ENCODE measurements around the gene MYADM. TPM values are rescaled to one million over a fixed set of nuclear protein-coding genes. Genes with fewer than 3 reads are reported as not detected.
"Not testable (repeated sequence)": the region's sequence is repeated elsewhere in the genome, so short reads cannot be mapped to it uniquely, and the experiment has no call there.

MYADM gene
- total RNA-seq (2014; rRNA removed; shearing (Covaris generic); ENCODE audit: low replicate concordance) = not detected in 2 replicates

GRCh38 chr19:53867225-53868090 lies at the start of gene MYADM:
TSS of gene MYADM (plus strand) at chr19:53867883. CDS start at chr19:53873530, 5,647 bp downstream.
- Histone ChIP-seq H3K27me3 (ENCODE audit: low read length) (no peaks in the 10 kb centered on the region), H3K4me3 (ENCODE audit: low read length) (no peak within 1 kb of the TSS), H3K9me3 (ENCODE audit: low read length) (no peaks in the 10 kb centered on the region), H3K36me3 (ENCODE audit: insufficient read depth, low read length) (no peaks in the 10 kb centered on the region), H3K9me2 (replicated peaks; ENCODE audit: insufficient read depth, low read length) (no peaks in the 10 kb centered on the region), H3K9ac (ENCODE audit: low read length) (no peak within 1 kb of the TSS), H3K4me2 (ENCODE audit: low read depth, low read length, poor library complexity, severe bottlenecking) (peak within 1 kb of the TSS; percentile 20), H3K79me2 (ENCODE audit: low read length) (no peaks in the 10 kb centered on the region), H4K20me1 (ENCODE audit: insufficient read depth, low read depth, low read length) (no peaks in the 10 kb centered on the region), H3K27ac (ENCODE audit: low read length) (no peak within 1 kb of the TSS), H2AFZ (ENCODE audit: low read length) (no peak within 1 kb of the TSS), H3K4me1 (ENCODE audit: low read length) (peaks cover 5% of the 10 kb centered on the region)
- peak; percentile 93 for DNase-seq

GRCh38 chr19:53818756-53819155 lies 48.9 kb upstream of the MYADM start:
- Histone ChIP-seq H3K9me3 (ENCODE audit: low read length) (no peaks in the 10 kb centered on the region), H3K79me2 (ENCODE audit: low read length) (no peaks in the 10 kb centered on the region)
- no peak for DNase-seq

GRCh38 chr19:53819861-53820260 lies 47.8 kb upstream of the MYADM start:
- Histone ChIP-seq H4K20me1 (ENCODE audit: insufficient read depth, low read depth, low read length) (no peaks in the 10 kb centered on the region), H3K4me1 (ENCODE audit: low read length) (no peaks in the 10 kb centered on the region), H3K9me2 (replicated peaks; ENCODE audit: insufficient read depth, low read length) (no peaks in the 10 kb centered on the region), H3K27ac (ENCODE audit: low read length) (no peak overlapping the region), H3K36me3 (ENCODE audit: insufficient read depth, low read length) (no peaks in the 10 kb centered on the region), H3K4me2 (ENCODE audit: low read depth, low read length, poor library complexity, severe bottlenecking) (no peak overlapping the region), H3K9me3 (ENCODE audit: low read length) (no peaks in the 10 kb centered on the region), H2AFZ (ENCODE audit: low read length) (no peak overlapping the region), H3K27me3 (ENCODE audit: low read length) (no peaks in the 10 kb centered on the region), H3K4me3 (ENCODE audit: low read length) (no peak overlapping the region), H3K79me2 (ENCODE audit: low read length) (no peaks in the 10 kb centered on the region), H3K9ac (ENCODE audit: low read length) (no peak overlapping the region)
- no peak for DNase-seq

More at GRCh38 chr19:53818756-53819155, 48.9 kb upstream of the MYADM start:
- Histone ChIP-seq H3K4me2 (ENCODE audit: low read depth, low read length, poor library complexity, severe bottlenecking) (no peak overlapping the region), H3K9me2 (replicated peaks; ENCODE audit: insufficient read depth, low read length) (no peaks in the 10 kb centered on the region), H3K4me1 (ENCODE audit: low read length) (no peaks in the 10 kb centered on the region), H4K20me1 (ENCODE audit: insufficient read depth, low read depth, low read length) (no peaks in the 10 kb centered on the region), H3K36me3 (ENCODE audit: insufficient read depth, low read length) (no peaks in the 10 kb centered on the region), H3K27ac (ENCODE audit: low read length) (no peak overlapping the region), H3K4me3 (ENCODE audit: low read length) (no peak overlapping the region), H2AFZ (ENCODE audit: low read length) (no peak overlapping the region), H3K27me3 (ENCODE audit: low read length) (no peaks in the 10 kb centered on the region), H3K9ac (ENCODE audit: low read length) (no peak overlapping the region)

GRCh38 chr19:53823380-53824120 lies 44.1 kb upstream of the MYADM start:
- H3K27ac ChIP-seq (ENCODE audit: low read length) = no peak overlapping the region
- H3K9me2 ChIP-seq (replicated peaks; ENCODE audit: insufficient read depth, low read length) = no peaks in the 10 kb centered on the region
- no peak overlapping the region for H2AFZ ChIP-seq (ENCODE audit: low read length)
- no peaks in the 10 kb centered on the region for H3K9me3 ChIP-seq (ENCODE audit: low read length)
- H3K27me3 ChIP-seq (ENCODE audit: low read length) = no peaks in the 10 kb centered on the region
- H3K4me2 ChIP-seq (ENCODE audit: low read depth, low read length, poor library complexity, severe bottlenecking) = no peak overlapping the region
- no peaks in the 10 kb centered on the region for H4K20me1 ChIP-seq (ENCODE audit: insufficient read depth, low read depth, low read length)
- no peak overlapping the region for H3K9ac ChIP-seq (ENCODE audit: low read length)
- no peak for DNase-seq
- H3K36me3 ChIP-seq (ENCODE audit: insufficient read depth, low read length) = no peaks in the 10 kb centered on the region
- no peaks in the 10 kb centered on the region for H3K4me1 ChIP-seq (ENCODE audit: low read length)
- no peak overlapping the region for H3K4me3 ChIP-seq (ENCODE audit: low read length)
- H3K79me2 ChIP-seq (ENCODE audit: low read length) = no peaks in the 10 kb centered on the region

GRCh38 chr19:53824134-53824611 lies 43.5 kb upstream of the MYADM start, which contains the start of gene NLRP12:
TSS of gene NLRP12 (minus strand) at chr19:53824314. CDS start at chr19:53824174, 140 bp downstream.
- H3K9me2 ChIP-seq (replicated peaks; ENCODE audit: insufficient read depth, low read length) = no peaks in the 10 kb centered on the region
- H3K27me3 ChIP-seq (ENCODE audit: low read length) = no peaks in the 10 kb centered on the region
- H2AFZ ChIP-seq (ENCODE audit: low read length) = no peak within 1 kb of the TSS
- H3K4me3 ChIP-seq (ENCODE audit: low read length) = no peak within 1 kb of the TSS
- H4K20me1 ChIP-seq (ENCODE audit: insufficient read depth, low read depth, low read length) = no peaks in the 10 kb centered on the region
- no peaks in the 10 kb centered on the region for H3K79me2 ChIP-seq (ENCODE audit: low read length)
- H3K27ac ChIP-seq (ENCODE audit: low read length) = no peak within 1 kb of the TSS
- H3K36me3 ChIP-seq (ENCODE audit: insufficient read depth, low read length) = no peaks in the 10 kb centered on the region
- H3K4me1 ChIP-seq (ENCODE audit: low read length) = no peaks in the 10 kb centered on the region
- H3K9me3 ChIP-seq (ENCODE audit: low read length) = no peaks in the 10 kb centered on the region
- H3K9ac ChIP-seq (ENCODE audit: low read length) = no peak within 1 kb of the TSS
- DNase-seq = no peak
- H3K4me2 ChIP-seq (ENCODE audit: low read depth, low read length, poor library complexity, severe bottlenecking) = no peak within 1 kb of the TSS

- Histone ChIP-seq H3K79me2 (ENCODE audit: low read length) (no peaks in the 10 kb centered on the region), H3K4me1 (ENCODE audit: low read length) (no peaks in the 10 kb centered on the region), H3K4me2 (ENCODE audit: low read depth, low read length, poor library complexity, severe bottlenecking) (no peak overlapping the region), H3K9ac (ENCODE audit: low read length) (no peak overlapping the region), H3K9me3 (ENCODE audit: low read length) (no peaks in the 10 kb centered on the region), H3K4me3 (ENCODE audit: low read length) (no peak overlapping the region), H3K36me3 (ENCODE audit: insufficient read depth, low read length) (no peaks in the 10 kb centered on the region), H3K27ac (ENCODE audit: low read length) (no peak overlapping the region), H3K27me3 (ENCODE audit: low read length) (no peaks in the 10 kb centered on the region), H4K20me1 (ENCODE audit: insufficient read depth, low read depth, low read length) (no peaks in the 10 kb centered on the region), H3K9me2 (replicated peaks; ENCODE audit: insufficient read depth, low read length) (no peaks in the 10 kb centered on the region), H2AFZ (ENCODE audit: low read length) (no peak overlapping the region)
- no peak for DNase-seq
These were observed 40.8 kb upstream of the MYADM start for GRCh38 chr19:53826876-53827275.

GRCh38 chr19:53828531-53828930 lies 39.2 kb upstream of the MYADM start:
- Histone ChIP-seq H3K9me2 (replicated peaks; ENCODE audit: insufficient read depth, low read length) (no peaks in the 10 kb centered on the region), H3K4me2 (ENCODE audit: low read depth, low read length, poor library complexity, severe bottlenecking) (no peak overlapping the region), H3K4me3 (ENCODE audit: low read length) (no peak overlapping the region), H3K27ac (ENCODE audit: low read length) (no peak overlapping the region), H2AFZ (ENCODE audit: low read length) (no peak overlapping the region), H3K36me3 (ENCODE audit: insufficient read depth, low read length) (no peaks in the 10 kb centered on the region), H3K79me2 (ENCODE audit: low read length) (no peaks in the 10 kb centered on the region), H3K27me3 (ENCODE audit: low read length) (no peaks in the 10 kb centered on the region), H3K9me3 (ENCODE audit: low read length) (no peaks in the 10 kb centered on the region), H4K20me1 (ENCODE audit: insufficient read depth, low read depth, low read length) (no peaks in the 10 kb centered on the region), H3K9ac (ENCODE audit: low read length) (no peak overlapping the region), H3K4me1 (ENCODE audit: low read length) (no peaks in the 10 kb centered on the region)
- DNase-seq = no peak

- H3K79me2 ChIP-seq (ENCODE audit: low read length); H3K27ac ChIP-seq (ENCODE audit: low read length); H3K36me3 ChIP-seq (ENCODE audit: insufficient read depth, low read length); H3K9ac ChIP-seq (ENCODE audit: low read length); DNase-seq; H3K4me2 ChIP-seq (ENCODE audit: low read depth, low read length, poor library complexity, severe bottlenecking); H2AFZ ChIP-seq (ENCODE audit: low read length); H3K27me3 ChIP-seq (ENCODE audit: low read length); H3K9me2 ChIP-seq (replicated peaks; ENCODE audit: insufficient read depth, low read length); H3K4me1 ChIP-seq (ENCODE audit: low read length); H4K20me1 ChIP-seq (ENCODE audit: insufficient read depth, low read depth, low read length); H3K4me3 ChIP-seq (ENCODE audit: low read length); H3K9me3 ChIP-seq (ENCODE audit: low read length): not testable (repeated sequence)
These were observed 34.8 kb upstream of the MYADM start for GRCh38 chr19:53832861-53833260.

Data from Karpas-422 (cell line).